Muscle of leg (tissue), 11 donors: ENCODE measurements around the gene SIVA1. TPM values are rescaled to one million over a fixed set of nuclear protein-coding genes. Genes with fewer than 3 reads are reported as not detected.

Experiments
- DNase-seq: peaks from one replicate; pipeline ENCODE4 v3.0.0; 2013
- H3K27ac ChIP-seq: one replicate; pipeline ENCODE4 v1.5.1; 2013; ENCODE audit warnings: mild to moderate bottlenecking, low read length, control low read depth
- H3K27me3 ChIP-seq: one replicate; pipeline ENCODE4 v1.6.1; 2013; ENCODE audit warnings: low read length; ENCODE audit not compliant: control insufficient read depth, insufficient read depth
- H3K36me3 ChIP-seq: one replicate; pipeline ENCODE4 v1.6.1; 2013; ENCODE audit warnings: low read length; ENCODE audit not compliant: control insufficient read depth, insufficient read depth
- H3K4me1 ChIP-seq: one replicate; pipeline ENCODE4 v1.6.1; 2013; ENCODE audit warnings: low read length; ENCODE audit not compliant: control insufficient read depth, insufficient read depth
- H3K4me3 ChIP-seq: one replicate; pipeline ENCODE4 v1.5.1; 2013; ENCODE audit warnings: low read length, control low read depth
- H3K9me3 ChIP-seq: replicated peaks from 2 replicates; pipeline ENCODE4 v1.6.1; 2013; ENCODE audit warnings: low read depth, low read length; ENCODE audit not compliant: control insufficient read depth
- WGBS: methylation state at CpG from one replicate; pipeline ENCODE4 v1.1.5; 2013; ENCODE audit warnings: missing lambda C conversion rate; ENCODE audit not compliant: insufficient coverage; 5-methylcytosine and 5-hydroxymethylcytosine counted together
- polyA plus RNA-seq, 8 donors: library from polyadenylated mRNA; unstranded; fragments of 120-200 nt; gene quantifications; one replicate each; pipeline versions ENCODE4 v1.2.1 to v1.2.3, GENCODE V29; 2013; ENCODE audit warnings: inconsistent platforms in 1 of 8, low replicate concordance in 1 of 8; ENCODE audit not compliant: insufficient read length in 8 of 8, insufficient read depth in 1 of 8
- total RNA-seq: library from RNA; stranded (reverse); fragments of 120-200 nt; gene quantifications from one replicate; pipeline ENCODE4 v1.2.4, GENCODE V29; 2013

The SIVA1 gene
- total and polyA plus RNA-seq, 9 donors = 66.1 to 110 (median 82.4) TPM

- Histone ChIP-seq H3K4me3 (no peak overlapping the region), H3K36me3 (peaks cover 1% of the 10 kb centered on the region), H3K4me1 (peaks cover 82% of the 10 kb centered on the region), H3K27ac (peak overlapping the region; percentile 97), H3K9me3 (no peaks in the 10 kb centered on the region), H3K27me3 (no peaks in the 10 kb centered on the region)
- DNase-seq = no peak
- WGBS = 63% methylated on average over 11 of the region's 16 CpGs
These were observed 45.6 kb downstream of the SIVA1 start for GRCh38 chr14:104798300-104799243.

DNA sequence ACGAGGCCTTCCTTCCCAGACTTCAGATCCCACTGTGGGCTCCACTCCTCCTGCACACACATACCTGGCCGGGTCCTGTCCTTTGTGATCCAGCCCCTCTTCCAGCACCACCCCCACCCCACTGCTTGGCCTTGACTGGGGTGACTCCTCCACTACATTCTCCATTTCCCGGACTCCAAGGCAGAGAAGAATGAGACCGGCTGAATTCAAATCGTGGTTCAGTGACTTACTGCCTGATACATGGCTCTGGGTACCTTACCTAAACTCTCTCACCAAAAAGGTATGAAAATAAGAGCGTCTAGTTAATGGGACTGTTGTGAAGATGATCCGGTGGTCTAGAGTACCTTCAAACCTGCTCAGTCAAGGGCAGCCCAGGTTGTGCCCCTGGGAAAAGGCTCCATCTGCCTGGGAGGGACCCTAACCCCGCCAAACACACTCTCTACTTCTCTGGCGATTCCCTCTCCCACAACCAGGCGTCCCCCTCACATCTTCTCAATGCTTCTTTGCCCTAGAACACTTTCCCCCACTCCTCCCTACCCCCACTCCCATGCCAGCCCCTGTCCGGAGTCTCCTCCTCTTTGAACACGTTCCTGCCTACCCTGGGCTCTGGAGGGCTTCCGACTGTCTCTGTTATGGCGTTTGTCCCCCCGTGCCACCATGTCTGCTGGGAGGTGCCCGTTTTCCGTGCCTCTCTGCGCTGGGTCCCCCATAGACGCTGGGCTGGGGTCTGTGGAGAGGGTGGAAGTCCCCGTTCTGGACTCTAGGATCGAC lies 46.5 kb downstream of the SIVA1 start:
- DNase-seq = peak; percentile 80
- H3K9me3 ChIP-seq = no peaks in the 10 kb centered on the region
- no peaks in the 10 kb centered on the region for H3K36me3 ChIP-seq
- no peaks in the 10 kb centered on the region for H3K27me3 ChIP-seq
- WGBS = 19% methylated on average over 9 of the region's 21 CpGs
- peak overlapping the region; percentile 97 for H3K27ac ChIP-seq
- peaks cover 78% of the 10 kb centered on the region for H3K4me1 ChIP-seq
- H3K4me3 ChIP-seq = peak overlapping the region; percentile 65

DNA sequence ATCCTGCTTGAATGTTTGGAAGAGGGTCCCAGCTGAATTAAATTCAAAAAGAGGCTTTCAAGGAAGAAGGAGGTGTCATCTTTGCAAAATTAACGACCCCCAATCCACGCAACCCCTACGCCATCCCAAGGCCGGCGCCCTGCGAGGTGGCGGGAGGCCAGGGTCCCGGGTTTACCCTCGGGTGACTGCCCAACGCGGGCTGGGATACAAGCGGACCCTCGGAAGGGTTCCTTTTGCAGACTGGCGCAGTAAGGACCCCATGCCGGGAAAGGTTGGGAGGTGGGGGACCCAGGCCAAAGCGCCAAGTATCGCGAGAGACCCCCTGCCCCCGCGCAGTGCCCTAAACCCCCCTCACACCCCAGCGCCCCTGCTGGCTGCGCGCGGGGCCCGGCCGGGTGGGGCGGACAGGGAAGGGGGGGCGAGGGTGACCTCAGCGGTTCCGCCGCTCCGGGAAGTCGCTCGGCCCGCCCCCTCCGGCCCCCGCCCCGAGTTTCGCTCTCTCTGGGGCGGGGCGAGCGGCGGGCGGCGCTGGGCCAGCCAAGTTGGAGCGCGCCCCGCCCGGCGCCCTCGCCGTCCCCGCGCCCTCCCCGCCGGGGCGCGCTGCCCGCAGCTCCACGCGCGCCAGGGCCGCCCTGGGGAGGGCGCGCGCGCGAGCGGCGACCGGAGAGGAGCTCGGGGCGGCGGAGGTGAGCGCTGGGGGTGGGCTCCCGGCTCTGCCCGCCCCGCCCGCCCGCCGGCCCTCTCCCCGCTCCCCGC lies 47.2 kb downstream of the SIVA1 start:
- WGBS = under 1% methylated on average over 68 of the region's 83 CpGs
- Histone ChIP-seq H3K4me1 (peaks cover 82% of the 10 kb centered on the region), H3K9me3 (no peaks in the 10 kb centered on the region), H3K27ac (peak overlapping the region; percentile 97), H3K27me3 (no peaks in the 10 kb centered on the region), H3K36me3 (no peaks in the 10 kb centered on the region), H3K4me3 (peak overlapping the region; percentile 65)
- DNase-seq = peak; percentile 92

GRCh38 chr14:104800771-104801519 lies 48.0 kb downstream of the SIVA1 start, which contains the start of gene ZBTB42:
ZBTB42 (plus strand) TSS chr14:104801101; CDS start chr14:104801198, 97 bp downstream.
- Histone ChIP-seq H3K36me3 (no peaks in the 10 kb centered on the region), H3K9me3 (no peaks in the 10 kb centered on the region), H3K4me1 (peaks cover 87% of the 10 kb centered on the region), H3K4me3 (peak within 1 kb of the TSS; percentile 65), H3K27me3 (no peaks in the 10 kb centered on the region), H3K27ac (peak within 1 kb of the TSS; percentile 97)
- DNase-seq = no peak
- WGBS = 1% methylated on average over 104 of the region's 105 CpGs

GRCh38 chr14:104801520-104802393 lies 48.8 kb downstream of the SIVA1 start:
- 71% methylated on average over 44 of the region's 45 CpGs for WGBS
- DNase-seq = no peak
- Histone ChIP-seq H3K4me3 (peak overlapping the region; percentile 53), H3K9me3 (no peaks in the 10 kb centered on the region), H3K36me3 (no peaks in the 10 kb centered on the region), H3K4me1 (peaks cover 81% of the 10 kb centered on the region), H3K27ac (no peak overlapping the region), H3K27me3 (no peaks in the 10 kb centered on the region)

DNA sequence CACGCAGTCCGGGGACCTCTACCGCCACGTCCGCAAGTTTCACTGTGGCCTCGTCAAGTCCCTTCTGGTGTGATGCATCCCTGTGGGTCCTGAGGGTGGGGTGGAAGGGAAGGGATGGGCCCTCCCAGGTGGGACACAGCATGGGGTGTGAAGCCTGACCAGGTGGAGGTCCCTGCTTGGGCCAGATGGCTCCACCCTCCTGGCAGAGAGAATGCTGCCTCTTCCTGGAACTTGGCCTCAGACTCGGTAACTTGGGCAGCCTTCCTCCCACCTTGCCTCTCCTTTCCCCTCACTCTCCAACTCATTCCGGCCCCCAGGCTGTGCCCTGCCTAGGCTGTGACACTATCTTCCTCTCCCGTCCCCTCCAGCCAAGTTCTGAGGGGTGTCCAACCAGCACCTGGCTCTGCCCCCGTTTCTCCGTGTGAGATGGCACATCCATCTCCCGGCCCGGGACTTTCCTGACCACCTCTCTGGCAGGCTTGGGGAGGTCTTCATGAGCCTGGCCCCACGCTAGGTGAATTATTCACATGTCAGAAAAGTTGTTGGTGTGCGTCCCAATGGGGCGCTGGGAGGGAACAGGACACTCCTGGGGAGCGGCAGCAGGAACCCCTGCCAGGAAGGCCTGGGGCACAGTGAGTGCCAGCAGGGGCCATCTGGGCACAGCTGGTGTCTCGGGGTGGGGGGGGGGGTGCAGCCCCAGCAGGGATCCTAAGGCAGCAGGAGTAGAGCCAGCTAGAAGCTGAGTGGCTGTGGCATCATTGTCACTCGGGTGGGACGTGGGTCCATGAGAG lies 49.6 kb downstream of the SIVA1 start:
- H3K36me3 ChIP-seq = no peaks in the 10 kb centered on the region
- H3K4me3 ChIP-seq = no peak overlapping the region
- no peak for DNase-seq
- H3K27ac ChIP-seq = no peak overlapping the region
- 79% methylated on average over 18 of the region's 20 CpGs for WGBS
- H3K9me3 ChIP-seq = no peaks in the 10 kb centered on the region
- peaks cover 73% of the 10 kb centered on the region for H3K4me1 ChIP-seq
- no peaks in the 10 kb centered on the region for H3K27me3 ChIP-seq

DNA sequence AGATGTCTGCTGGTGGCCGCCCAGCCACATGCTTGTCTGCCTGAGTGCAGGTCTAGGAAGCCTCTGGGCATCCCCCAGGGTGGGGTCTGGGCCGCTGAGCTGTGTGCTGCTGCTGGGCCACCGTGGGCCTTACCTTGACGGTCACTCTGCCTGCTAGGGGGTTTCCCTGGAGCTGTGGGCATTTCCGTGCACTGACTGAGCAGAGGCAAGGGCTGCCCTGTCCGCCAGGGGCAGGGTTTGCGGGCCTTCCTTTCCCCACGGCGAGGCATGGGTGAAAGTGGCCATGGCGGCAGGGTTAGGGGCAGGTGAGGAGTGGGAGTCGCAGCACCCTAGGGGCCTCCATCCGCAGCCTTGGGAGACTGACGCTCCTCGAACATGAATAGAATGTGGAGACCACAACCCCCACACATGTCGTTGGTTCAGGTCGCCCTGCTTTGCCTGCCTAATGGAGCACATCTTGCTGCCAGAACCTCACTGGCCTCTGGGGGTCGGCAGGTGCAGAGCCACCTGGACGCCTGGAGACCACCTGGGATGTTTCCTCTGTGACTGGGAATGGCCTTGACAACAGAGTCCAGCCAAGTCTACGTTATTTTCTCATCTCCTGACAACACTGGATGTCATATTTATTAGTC lies 50.4 kb downstream of the SIVA1 start:
- H3K27me3 ChIP-seq = no peaks in the 10 kb centered on the region
- peaks cover 65% of the 10 kb centered on the region for H3K4me1 ChIP-seq
- no peak overlapping the region for H3K4me3 ChIP-seq
- no peak for DNase-seq
- WGBS = 66% methylated on average over 17 of the region's 19 CpGs
- no peaks in the 10 kb centered on the region for H3K36me3 ChIP-seq
- no peak overlapping the region for H3K27ac ChIP-seq
- H3K9me3 ChIP-seq = no peaks in the 10 kb centered on the region

- Histone ChIP-seq H3K4me1 (peaks cover 59% of the 10 kb centered on the region), H3K27me3 (no peaks in the 10 kb centered on the region), H3K9me3 (no peaks in the 10 kb centered on the region), H3K4me3 (no peak overlapping the region), H3K36me3 (no peaks in the 10 kb centered on the region), H3K27ac (no peak overlapping the region)
- WGBS = 78% methylated on average over 10 of the region's 15 CpGs
- DNase-seq = no peak
These were observed 51.0 kb downstream of the SIVA1 start for GRCh38 chr14:104803912-104804410.
